ENCODE data around the gene CYP8B1.

Gene CYP8B1

DNA sequence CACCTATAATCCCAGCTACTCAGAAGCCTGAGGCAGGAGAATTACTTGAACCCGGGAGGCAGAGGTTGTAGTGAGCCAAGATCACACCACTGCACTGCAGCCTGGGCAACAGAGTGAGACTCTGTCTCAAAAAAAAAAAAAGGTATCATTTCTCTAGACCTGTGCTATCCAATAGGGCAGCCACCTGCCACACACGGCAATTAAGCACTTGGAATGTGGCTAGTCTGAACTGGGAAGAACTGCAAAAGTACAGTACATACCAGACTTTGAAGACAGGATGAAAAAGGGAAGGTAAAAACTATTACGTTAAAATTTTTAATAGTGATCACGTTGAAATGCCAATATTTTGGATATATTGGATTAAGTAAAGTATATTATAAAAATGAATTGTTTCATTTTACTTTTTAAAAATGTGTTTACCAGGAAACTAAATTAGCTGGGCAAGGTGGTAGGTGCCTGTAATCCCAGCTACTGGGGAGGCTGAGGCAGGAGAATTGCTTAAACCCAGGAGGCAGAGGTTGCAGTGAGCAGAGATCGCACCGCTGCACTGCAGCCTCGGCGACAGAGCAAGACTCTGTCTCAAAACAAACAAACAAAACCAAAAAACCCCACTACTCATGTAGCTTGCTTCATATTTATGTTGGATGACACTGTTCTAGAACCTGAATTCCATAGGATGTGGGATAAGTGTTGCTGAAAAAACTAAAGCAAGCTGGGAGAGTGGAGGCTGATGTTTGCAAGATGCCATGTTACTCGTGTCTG is 2.3 kb downstream of the CYP8B1 start:
- Histone ChIP-seq H3K9me3 (ENCODE audit: control insufficient read depth, insufficient read depth, low read length) (no peaks in the 10 kb centered on the region), H3K36me3 (ENCODE audit: control insufficient read depth, insufficient read depth, low read length) (no peaks in the 10 kb centered on the region), H3K4me3 (ENCODE audit: low read length) (no peak overlapping the region), H3K27me3 (ENCODE audit: control insufficient read depth, insufficient read depth, low read length) (no peaks in the 10 kb centered on the region), H3K27ac (ENCODE audit: low read length) (no peak overlapping the region), H3K4me1 (ENCODE audit: control insufficient read depth, insufficient read depth, low read length) (no peaks in the 10 kb centered on the region)
- DNase-seq (ENCODE audit: low read depth, low spot score): no peak
- 100% methylated on average over 2 of the region's 9 CpGs for WGBS (ENCODE audit: insufficient coverage, insufficient read length)

DNA sequence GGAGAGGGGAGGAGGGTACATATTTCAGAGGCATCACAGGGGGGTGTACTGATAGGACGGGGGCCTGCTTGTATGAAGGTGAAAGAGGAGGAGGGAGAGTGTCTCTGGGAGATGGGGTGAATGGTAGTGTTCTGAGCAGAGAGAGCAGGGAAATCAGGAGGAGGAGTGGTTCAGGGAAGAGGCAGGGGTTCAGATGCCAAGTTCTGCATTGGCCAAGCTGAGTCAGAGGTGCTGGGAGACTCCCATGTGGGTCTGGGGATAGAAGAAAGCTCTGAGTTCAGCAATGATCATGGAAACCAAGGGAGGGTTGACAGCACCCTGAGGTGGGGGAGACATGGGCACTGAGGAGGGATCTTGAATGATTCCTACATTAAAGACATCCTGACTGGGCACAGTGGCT is 3.0 kb downstream of the CYP8B1 start:
- Histone ChIP-seq H3K27ac (ENCODE audit: low read length) (no peak overlapping the region), H3K4me3 (ENCODE audit: low read length) (no peak overlapping the region), H3K4me1 (ENCODE audit: control insufficient read depth, insufficient read depth, low read length) (no peaks in the 10 kb centered on the region), H3K9me3 (ENCODE audit: control insufficient read depth, insufficient read depth, low read length) (no peaks in the 10 kb centered on the region), H3K36me3 (ENCODE audit: control insufficient read depth, insufficient read depth, low read length) (no peaks in the 10 kb centered on the region), H3K27me3 (ENCODE audit: control insufficient read depth, insufficient read depth, low read length) (no peaks in the 10 kb centered on the region)
- WGBS (ENCODE audit: insufficient coverage, insufficient read length): no CpG with 5 or more reads among the region's 1 CpG
- no peak for DNase-seq (ENCODE audit: low read depth, low spot score)

DNA sequence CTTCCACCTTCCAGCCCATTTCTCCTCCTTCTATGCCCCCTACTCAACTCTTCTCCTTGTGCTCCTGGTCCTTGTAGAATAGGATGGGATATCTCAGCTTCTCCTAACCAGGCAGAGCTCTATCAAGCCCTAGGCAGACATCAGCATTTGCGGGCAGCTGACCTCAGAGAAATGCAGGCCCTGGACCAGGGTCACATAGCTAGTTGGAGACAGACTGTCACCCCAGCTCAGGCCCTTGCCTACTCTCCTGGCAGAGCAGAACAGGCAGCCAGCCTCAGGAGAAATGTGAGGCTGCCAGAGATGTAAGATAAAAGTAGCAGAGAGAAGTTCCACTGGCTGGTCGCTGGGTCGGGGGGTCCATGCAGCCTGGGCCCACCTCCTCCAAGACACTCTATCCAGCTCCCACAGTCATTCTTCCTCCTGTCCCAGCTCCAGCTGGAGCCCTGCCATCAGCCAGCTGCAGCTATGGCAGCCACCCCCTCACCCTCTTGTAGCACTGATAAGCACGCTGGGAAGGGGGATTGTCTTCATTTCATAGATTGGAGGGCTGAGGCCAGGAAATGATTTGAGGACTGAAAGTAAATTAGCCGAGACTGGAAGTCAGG is 4.0 kb downstream of the CYP8B1 start:
- no peak overlapping the region for H3K4me3 ChIP-seq (ENCODE audit: low read length)
- H3K36me3 ChIP-seq (ENCODE audit: control insufficient read depth, insufficient read depth, low read length): no peaks in the 10 kb centered on the region
- no peaks in the 10 kb centered on the region for H3K27me3 ChIP-seq (ENCODE audit: control insufficient read depth, insufficient read depth, low read length)
- WGBS (ENCODE audit: insufficient coverage, insufficient read length): no CpG with 5 or more reads among the region's 5 CpGs
- no peaks in the 10 kb centered on the region for H3K9me3 ChIP-seq (ENCODE audit: control insufficient read depth, insufficient read depth, low read length)
- H3K4me1 ChIP-seq (ENCODE audit: control insufficient read depth, insufficient read depth, low read length): no peaks in the 10 kb centered on the region
- no peak for DNase-seq (ENCODE audit: low read depth, low spot score)
- H3K27ac ChIP-seq (ENCODE audit: low read length): no peak overlapping the region

DNA sequence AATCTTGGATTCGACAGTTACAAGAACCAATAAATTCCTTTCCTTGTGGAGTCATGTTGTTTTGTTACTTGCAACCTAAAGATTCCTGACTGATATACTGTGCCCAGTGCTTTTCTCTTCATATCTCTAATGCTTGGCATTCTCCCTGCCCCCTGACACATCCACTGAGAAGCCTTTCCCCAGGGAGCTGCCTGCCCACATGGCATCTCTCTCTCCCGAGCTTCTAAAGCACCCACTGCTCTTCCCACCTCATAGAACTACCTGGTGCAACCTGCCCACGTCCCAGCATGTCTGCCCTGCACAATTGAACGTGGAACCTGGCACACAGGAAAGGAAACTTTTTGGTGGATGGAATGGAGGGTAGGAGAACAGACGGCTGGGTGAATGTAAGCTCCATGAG is 6.8 kb downstream of the CYP8B1 start:
- Histone ChIP-seq H3K9me3 (ENCODE audit: control insufficient read depth, insufficient read depth, low read length) (no peaks in the 10 kb centered on the region), H3K4me1 (ENCODE audit: control insufficient read depth, insufficient read depth, low read length) (no peaks in the 10 kb centered on the region), H3K27me3 (ENCODE audit: control insufficient read depth, insufficient read depth, low read length) (no peaks in the 10 kb centered on the region), H3K27ac (ENCODE audit: low read length) (no peak overlapping the region), H3K4me3 (ENCODE audit: low read length) (no peak overlapping the region), H3K36me3 (ENCODE audit: control insufficient read depth, insufficient read depth, low read length) (no peaks in the 10 kb centered on the region)
- no CpG with 5 or more reads among the region's 5 CpGs for WGBS (ENCODE audit: insufficient coverage, insufficient read length)
- DNase-seq (ENCODE audit: low read depth, low spot score): no peak

DNA sequence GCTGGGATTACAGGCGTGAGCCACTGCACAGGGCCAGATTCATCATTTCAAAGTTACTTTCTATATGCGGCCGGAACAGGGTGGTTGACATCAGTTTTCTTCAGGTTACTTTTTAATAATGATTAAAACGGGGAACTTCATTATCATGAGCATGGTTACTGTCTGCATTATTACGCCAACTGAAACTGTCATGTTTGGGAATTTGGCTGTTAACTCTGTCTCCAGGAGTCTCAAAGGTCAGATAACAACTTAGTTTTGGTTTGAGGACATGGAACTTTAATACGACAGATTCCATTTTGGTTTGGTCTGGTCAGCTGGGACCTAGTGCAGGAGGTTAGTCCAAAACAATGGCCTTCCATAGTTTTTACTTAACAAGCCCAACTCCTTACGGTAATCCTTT is 8.5 kb downstream of the CYP8B1 start:
- WGBS (ENCODE audit: insufficient coverage, insufficient read length): no CpG with 5 or more reads among the region's 7 CpGs
- H3K27me3 ChIP-seq (ENCODE audit: control insufficient read depth, insufficient read depth, low read length): no peaks in the 10 kb centered on the region

DNA sequence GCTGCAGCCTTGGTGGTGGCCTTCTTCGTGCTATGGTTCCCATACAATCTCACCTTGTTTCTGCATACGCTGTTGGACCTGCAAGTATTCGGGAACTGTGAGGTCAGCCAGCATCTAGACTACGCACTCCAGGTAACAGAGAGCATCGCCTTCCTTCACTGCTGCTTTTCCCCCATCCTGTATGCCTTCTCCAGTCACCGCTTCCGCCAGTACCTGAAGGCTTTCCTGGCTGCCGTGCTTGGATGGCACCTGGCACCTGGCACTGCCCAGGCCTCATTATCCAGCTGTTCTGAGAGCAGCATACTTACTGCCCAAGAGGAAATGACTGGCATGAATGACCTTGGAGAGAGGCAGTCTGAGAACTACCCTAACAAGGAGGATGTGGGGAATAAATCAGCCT is 10.4 kb downstream of the CYP8B1 start:
- H3K27me3 ChIP-seq (ENCODE audit: control insufficient read depth, insufficient read depth, low read length): no peaks in the 10 kb centered on the region
- no peak for DNase-seq (ENCODE audit: low read depth, low spot score)
- no peak overlapping the region for H3K27ac ChIP-seq (ENCODE audit: low read length)
- no peaks in the 10 kb centered on the region for H3K4me1 ChIP-seq (ENCODE audit: control insufficient read depth, insufficient read depth, low read length)
- H3K4me3 ChIP-seq (ENCODE audit: low read length): no peak overlapping the region
- WGBS (ENCODE audit: insufficient coverage, insufficient read length): no CpG with 5 or more reads among the region's 8 CpGs
- H3K9me3 ChIP-seq (ENCODE audit: control insufficient read depth, insufficient read depth, low read length): no peaks in the 10 kb centered on the region
- H3K36me3 ChIP-seq (ENCODE audit: control insufficient read depth, insufficient read depth, low read length): no peaks in the 10 kb centered on the region

More for the DNA sequence above, 8.5 kb downstream of the CYP8B1 start:
- Histone ChIP-seq H3K36me3 (ENCODE audit: control insufficient read depth, insufficient read depth, low read length) (no peaks in the 10 kb centered on the region), H3K9me3 (ENCODE audit: control insufficient read depth, insufficient read depth, low read length) (no peaks in the 10 kb centered on the region), H3K4me1 (ENCODE audit: control insufficient read depth, insufficient read depth, low read length) (no peaks in the 10 kb centered on the region), H3K4me3 (ENCODE audit: low read length) (no peak overlapping the region), H3K27ac (ENCODE audit: low read length) (no peak overlapping the region)
- DNase-seq (ENCODE audit: low read depth, low spot score): no peak

DNA sequence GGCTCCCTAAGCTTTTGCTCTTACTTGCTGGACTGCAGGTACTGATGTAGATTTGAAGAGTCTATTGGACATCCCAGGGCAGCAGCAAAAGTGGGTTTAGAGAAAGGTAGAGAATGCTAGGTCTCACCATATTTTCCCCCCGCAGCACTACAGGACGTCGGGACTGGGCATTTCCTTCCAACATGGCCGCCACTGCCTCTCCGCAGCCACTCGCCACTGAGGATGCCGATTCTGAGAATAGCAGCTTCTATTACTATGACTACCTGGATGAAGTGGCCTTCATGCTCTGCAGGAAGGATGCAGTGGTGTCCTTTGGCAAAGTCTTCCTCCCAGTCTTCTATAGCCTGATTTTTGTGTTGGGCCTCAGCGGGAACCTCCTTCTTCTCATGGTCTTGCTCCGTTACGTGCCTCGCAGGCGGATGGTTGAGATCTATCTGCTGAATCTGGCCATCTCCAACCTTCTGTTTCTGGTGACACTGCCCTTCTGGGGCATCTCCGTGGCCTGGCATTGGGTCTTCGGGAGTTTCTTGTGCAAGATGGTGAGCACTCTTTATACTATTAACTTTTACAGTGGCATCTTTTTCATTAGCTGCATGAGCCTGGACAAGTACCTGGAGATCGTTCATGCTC is 11.2 kb downstream of the CYP8B1 start:
- no CpG with 5 or more reads among the region's 15 CpGs for WGBS (ENCODE audit: insufficient coverage, insufficient read length)
- Histone ChIP-seq H3K27me3 (ENCODE audit: control insufficient read depth, insufficient read depth, low read length) (no peaks in the 10 kb centered on the region), H3K4me3 (ENCODE audit: low read length) (no peak overlapping the region; the same call in 1 of the 2 replicates), H3K27ac (ENCODE audit: low read length) (no peak overlapping the region), H3K9me3 (ENCODE audit: control insufficient read depth, insufficient read depth, low read length) (no peaks in the 10 kb centered on the region), H3K4me1 (ENCODE audit: control insufficient read depth, insufficient read depth, low read length) (no peaks in the 10 kb centered on the region), H3K36me3 (ENCODE audit: control insufficient read depth, insufficient read depth, low read length) (no peaks in the 10 kb centered on the region)
- DNase-seq (ENCODE audit: low read depth, low spot score): no peak

DNA sequence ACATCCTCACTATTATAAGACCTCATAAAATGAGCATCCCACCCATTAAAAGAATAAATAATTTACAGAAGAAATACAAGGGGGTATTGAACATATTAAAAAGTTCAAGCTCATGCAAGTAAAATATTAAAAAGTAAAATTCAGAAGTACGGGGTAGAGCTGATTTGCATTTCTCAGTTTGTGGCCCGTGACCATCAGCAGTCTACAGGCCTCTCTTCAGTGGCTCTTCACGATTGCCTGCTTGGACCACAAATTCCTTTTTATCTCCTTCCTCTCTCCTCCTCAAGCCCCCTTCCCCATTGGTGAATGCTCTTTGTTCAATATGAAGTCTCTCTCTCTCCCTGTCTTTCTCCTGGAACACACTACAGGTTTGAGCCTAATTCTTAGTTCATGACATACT is 19.1 kb downstream of the CYP8B1 start:
- Histone ChIP-seq H3K4me1 (ENCODE audit: control insufficient read depth, insufficient read depth, low read length) (no peaks in the 10 kb centered on the region), H3K27ac (ENCODE audit: low read length) (no peak overlapping the region), H3K9me3 (ENCODE audit: control insufficient read depth, insufficient read depth, low read length) (no peaks in the 10 kb centered on the region), H3K27me3 (ENCODE audit: control insufficient read depth, insufficient read depth, low read length) (no peaks in the 10 kb centered on the region), H3K4me3 (ENCODE audit: low read length) (no peak overlapping the region), H3K36me3 (ENCODE audit: control insufficient read depth, insufficient read depth, low read length) (no peaks in the 10 kb centered on the region)
- no CpG with 5 or more reads among the region's 3 CpGs for WGBS (ENCODE audit: insufficient coverage, insufficient read length)
- no peak for DNase-seq (ENCODE audit: low read depth, low spot score)

DNA sequence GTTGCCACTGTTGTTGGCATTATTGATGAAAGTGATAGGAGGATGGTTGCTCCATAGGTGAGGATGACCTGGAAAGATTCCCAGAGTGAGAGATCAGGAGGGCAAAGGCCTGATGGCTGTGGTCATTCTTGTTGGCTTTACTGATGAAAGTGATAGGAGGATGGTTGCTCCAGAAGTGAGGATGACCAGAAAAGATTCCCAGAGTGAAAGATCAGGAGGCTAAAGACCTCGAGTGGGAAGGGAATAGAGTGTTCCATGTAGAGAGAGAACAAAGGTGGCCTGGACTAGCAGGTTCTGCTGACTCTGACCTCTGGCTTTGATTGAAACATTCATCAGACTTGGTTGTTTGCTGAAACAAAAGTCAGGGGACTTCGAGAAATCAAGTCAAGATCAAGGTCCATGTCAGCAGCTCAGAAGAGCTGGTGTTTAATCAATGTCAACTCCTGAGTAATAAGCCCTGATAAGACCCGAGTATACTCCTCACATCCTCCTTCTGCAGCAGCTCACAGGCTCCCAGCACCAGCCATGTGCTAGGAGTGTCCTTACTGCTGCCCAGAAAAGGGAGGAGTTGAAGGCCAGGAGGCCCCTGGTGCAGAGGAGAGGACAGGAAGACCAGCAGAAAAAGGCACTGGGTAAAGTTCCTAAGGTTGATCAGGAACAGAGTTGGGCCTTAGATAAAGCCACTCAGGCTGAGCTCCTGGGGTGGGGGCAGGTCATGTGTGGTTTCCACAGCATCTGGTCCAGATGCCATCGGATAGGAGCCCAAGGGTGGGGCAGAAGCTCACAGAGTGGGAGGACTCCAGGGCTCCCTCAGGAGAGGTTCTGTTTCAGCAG is 19.9 kb downstream of the CYP8B1 start:
- no CpG with 5 or more reads among the region's 4 CpGs for WGBS (ENCODE audit: insufficient coverage, insufficient read length)
- H3K9me3 ChIP-seq (ENCODE audit: control insufficient read depth, insufficient read depth, low read length): no peaks in the 10 kb centered on the region
- no peaks in the 10 kb centered on the region for H3K36me3 ChIP-seq (ENCODE audit: control insufficient read depth, insufficient read depth, low read length)
- H3K27me3 ChIP-seq (ENCODE audit: control insufficient read depth, insufficient read depth, low read length): no peaks in the 10 kb centered on the region
- no peak for DNase-seq (ENCODE audit: low read depth, low spot score)
- no peaks in the 10 kb centered on the region for H3K4me1 ChIP-seq (ENCODE audit: control insufficient read depth, insufficient read depth, low read length)
- no peak overlapping the region for H3K4me3 ChIP-seq (ENCODE audit: low read length)
- no peak overlapping the region for H3K27ac ChIP-seq (ENCODE audit: low read length)

DNA sequence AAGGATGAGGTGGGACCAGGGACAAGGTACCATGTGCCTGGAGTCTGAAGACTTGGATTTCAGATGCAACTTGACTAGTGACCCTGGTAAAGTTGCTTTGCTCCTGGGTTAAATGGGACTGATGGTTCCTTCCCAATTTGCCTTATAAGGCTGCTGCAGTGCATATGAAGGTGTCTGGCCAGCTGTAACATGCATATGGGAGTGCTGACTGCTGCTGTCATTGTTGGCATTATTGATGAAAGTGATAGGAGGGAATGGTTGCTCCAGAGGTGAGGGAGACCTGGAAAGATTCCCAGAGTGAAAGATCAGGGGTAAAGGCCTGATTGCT is 20.5 kb downstream of the CYP8B1 start:
- H3K27me3 ChIP-seq (ENCODE audit: control insufficient read depth, insufficient read depth, low read length): no peaks in the 10 kb centered on the region
- H3K36me3 ChIP-seq (ENCODE audit: control insufficient read depth, insufficient read depth, low read length): no peaks in the 10 kb centered on the region
- H3K4me1 ChIP-seq (ENCODE audit: control insufficient read depth, insufficient read depth, low read length): no peaks in the 10 kb centered on the region
- no peak for DNase-seq (ENCODE audit: low read depth, low spot score)
- no peak overlapping the region for H3K27ac ChIP-seq (ENCODE audit: low read length)
- no peak overlapping the region for H3K4me3 ChIP-seq (ENCODE audit: low read length)
- no peaks in the 10 kb centered on the region for H3K9me3 ChIP-seq (ENCODE audit: control insufficient read depth, insufficient read depth, low read length)

All from iPS DF 6.9 (cell line).